Thyroid gland (tissue), 4 donors: ENCODE data around the gene ARHGAP24.

Experiments
- CTCF ChIP-seq, 6 experiments: fragments of 200-600 bp in 3 of 6; fragments of 450-650 bp in 3 of 6; sonication (generic) in 3 of 6; IDR thresholded peaks; one replicate each; pipeline ENCODE4 v1.5.1; 2016 to 2019; ENCODE audit warnings: antibody characterized with exemption in 6 of 6, mild to moderate bottlenecking in 2 of 6, inconsistent platforms in 1 of 6, moderate library complexity in 1 of 6
- POLR2A ChIP-seq, 2 donors: fragments of 450-650 bp; IDR thresholded peaks; one replicate each; pipeline ENCODE4 v1.6.1; 2017; ENCODE audit warnings: antibody characterized with exemption in 2 of 2, mild to moderate bottlenecking in 2 of 2, moderate library complexity in 1 of 2

- TF ChIP-seq POLR2A (IDR thresholded peaks at IDR 0.05) (no peak), CTCF (IDR thresholded peaks at IDR 0.05) (no peak)
These were observed 348.3 kb downstream of the ARHGAP24 start for GRCh38 chr4:85823295-85823694.
